Measurements from ENCODE around the gene KCNJ14.
"Not testable (repeated sequence)": the region's sequence is repeated elsewhere in the genome, so short reads cannot be mapped to it uniquely, and the experiment has no call there.

The KCNJ14 gene

DNA sequence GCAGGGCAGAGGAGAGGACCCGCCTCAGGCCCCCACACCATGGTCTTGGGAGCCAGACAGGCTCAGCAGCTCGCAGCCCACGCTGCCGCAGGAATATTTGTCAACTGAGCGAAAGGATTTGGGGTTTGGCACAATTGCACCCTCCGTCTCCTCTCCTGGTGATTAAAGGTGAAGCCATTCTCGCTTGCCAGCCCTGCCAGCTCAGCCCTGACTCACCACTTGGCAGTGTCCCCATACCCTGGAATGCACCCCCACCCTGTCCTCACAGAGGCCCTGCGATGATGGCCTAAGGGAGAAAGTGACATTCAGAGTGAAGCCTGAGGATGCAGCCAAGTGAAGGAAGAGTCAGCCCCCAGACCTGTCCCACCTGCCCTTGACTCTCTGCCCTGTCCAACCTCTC lies 32.6 kb downstream of the KCNJ14 start:
- no peak for DNase-seq
- H3K36me3 ChIP-seq (replicated peaks) = no peaks in the 10 kb centered on the region
- no peak overlapping the region for H3K27ac ChIP-seq
- H3K4me3 ChIP-seq (ENCODE audit: low read depth, low read length) = no peak overlapping the region
- TF ChIP-seq, protein P1, sequence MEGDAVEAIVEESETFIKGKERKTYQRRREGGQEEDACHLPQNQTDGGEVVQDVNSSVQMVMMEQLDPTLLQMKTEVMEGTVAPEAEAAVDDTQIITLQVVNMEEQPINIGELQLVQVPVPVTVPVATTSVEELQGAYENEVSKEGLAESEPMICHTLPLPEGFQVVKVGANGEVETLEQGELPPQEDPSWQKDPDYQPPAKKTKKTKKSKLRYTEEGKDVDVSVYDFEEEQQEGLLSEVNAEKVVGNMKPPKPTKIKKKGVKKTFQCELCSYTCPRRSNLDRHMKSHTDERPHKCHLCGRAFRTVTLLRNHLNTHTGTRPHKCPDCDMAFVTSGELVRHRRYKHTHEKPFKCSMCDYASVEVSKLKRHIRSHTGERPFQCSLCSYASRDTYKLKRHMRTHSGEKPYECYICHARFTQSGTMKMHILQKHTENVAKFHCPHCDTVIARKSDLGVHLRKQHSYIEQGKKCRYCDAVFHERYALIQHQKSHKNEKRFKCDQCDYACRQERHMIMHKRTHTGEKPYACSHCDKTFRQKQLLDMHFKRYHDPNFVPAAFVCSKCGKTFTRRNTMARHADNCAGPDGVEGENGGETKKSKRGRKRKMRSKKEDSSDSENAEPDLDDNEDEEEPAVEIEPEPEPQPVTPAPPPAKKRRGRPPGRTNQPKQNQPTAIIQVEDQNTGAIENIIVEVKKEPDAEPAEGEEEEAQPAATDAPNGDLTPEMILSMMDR (IDR thresholded peaks at IDR 0.05; ENCODE audit: low read depth, low read length, missing control alignments) = no peak
- H3K27me3 ChIP-seq (replicated peaks) = no peaks in the 10 kb centered on the region
- in situ Hi-C loops (cut with HindIII; ENCODE audit: low pct_ligation_motif_present, low sequenced_read_pairs) = no loop called here

DNA sequence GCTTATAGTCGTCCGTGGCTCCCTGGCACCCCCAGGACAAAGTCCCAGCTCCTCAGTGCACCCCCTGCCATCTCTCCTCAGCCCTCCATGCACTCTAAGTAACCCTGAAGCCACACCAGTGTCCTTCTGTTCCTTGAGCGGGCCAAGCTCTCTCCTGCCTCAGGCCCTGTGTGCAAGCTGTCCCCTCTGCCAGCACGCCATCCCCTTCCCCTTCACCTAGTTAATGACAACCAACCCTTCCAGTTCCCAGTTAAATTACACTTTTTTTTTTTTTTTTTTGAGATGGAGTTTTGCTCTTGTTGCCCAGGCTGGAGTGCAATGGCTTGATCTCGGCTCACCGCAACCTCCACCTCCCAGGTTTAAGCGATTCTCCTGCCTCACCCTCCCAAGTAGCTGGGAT lies 33.1 kb downstream of the KCNJ14 start:
- in situ Hi-C loops (cut with HindIII; ENCODE audit: low pct_ligation_motif_present, low sequenced_read_pairs); H3K27ac ChIP-seq: not testable (repeated sequence)

DNA sequence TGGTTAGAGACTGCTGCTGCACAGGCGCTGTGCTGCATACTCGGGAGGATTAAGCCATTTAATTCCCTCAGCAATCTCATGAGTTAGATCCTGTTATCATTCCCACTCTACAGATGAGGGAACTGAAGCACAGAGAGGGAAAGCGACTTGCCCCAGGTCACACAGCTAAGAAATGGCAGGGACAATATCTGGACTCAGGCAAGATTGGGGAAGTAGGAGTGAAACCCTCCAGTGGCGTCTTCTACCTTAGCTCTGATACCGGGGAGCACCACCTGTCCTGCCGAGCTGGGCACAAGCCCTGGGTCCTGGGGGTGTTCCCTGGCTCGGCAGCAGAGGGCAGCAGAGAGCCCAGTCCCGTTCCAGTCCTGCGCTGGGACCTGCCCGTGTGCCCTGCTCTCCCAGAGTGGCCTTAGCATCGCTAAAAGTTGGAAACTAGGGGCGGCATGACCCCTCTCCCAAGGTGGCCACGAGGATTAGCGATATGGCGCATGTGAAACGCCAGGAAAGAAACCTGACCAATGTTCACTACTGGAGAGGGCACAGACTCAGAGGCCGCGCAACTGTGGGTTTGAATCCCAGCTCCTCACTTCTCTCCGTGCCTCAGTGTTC lies 34.3 kb downstream of the KCNJ14 start:
- TF ChIP-seq, protein P1 (IDR thresholded peaks at IDR 0.05; ENCODE audit: low read depth, low read length, missing control alignments) = peak; percentile 98
- no peak overlapping the region for H3K4me3 ChIP-seq (ENCODE audit: low read depth, low read length)
- no peak overlapping the region for H3K27ac ChIP-seq
- no peaks in the 10 kb centered on the region for H3K36me3 ChIP-seq (replicated peaks)
- peak; percentile 35 for DNase-seq
- no peaks in the 10 kb centered on the region for H3K27me3 ChIP-seq (replicated peaks)
- in situ Hi-C loops (cut with HindIII; ENCODE audit: low pct_ligation_motif_present, low sequenced_read_pairs) = no loop called here

More for the DNA sequence above, 33.1 kb downstream of the KCNJ14 start:
- H3K36me3 ChIP-seq (replicated peaks); H3K27me3 ChIP-seq (replicated peaks); DNase-seq; H3K4me3 ChIP-seq (ENCODE audit: low read depth, low read length): not testable (repeated sequence)

DNA sequence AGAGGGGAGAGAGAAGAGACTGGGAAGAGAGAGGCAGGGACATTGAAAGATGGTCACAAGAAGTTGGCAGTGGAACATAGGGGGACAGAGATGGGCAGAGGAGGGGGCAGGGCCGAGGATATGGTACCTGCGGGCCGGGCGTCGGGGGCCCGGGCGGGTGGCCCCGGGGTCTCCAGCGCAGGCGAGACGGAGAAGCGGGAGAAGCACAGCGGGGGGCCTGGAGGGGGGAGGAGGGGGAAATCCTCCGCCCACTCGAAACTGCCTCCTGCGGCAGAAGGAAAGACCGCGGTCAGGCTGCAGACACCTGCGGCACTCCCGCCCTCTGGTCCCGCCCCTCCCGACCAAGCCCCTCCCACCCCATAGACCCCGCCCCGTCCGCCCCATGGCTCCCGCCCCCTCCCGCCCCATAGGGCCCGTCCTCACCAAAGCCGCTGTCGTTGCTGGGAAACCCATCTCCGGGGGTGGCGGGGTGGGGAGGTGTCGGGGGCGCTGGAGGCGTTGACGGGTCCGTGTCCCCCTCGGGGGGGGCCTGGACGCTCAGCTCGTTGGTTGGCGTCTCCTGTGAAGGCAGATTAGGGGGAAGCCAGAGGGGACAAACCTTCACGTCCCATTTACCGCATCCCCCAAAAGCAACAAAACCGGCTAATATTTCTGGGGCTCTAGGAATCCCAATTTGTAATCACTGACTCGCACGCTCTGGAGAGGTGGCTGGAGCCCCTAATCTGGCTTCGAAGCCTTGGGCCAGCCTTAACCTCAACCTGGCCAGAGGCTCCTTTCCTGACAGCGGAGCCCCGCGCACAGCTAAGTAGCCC lies 35.8 kb downstream of the KCNJ14 start:
- no peak for DNase-seq
- Histone ChIP-seq H3K27me3 (replicated peaks) (no peaks in the 10 kb centered on the region), H3K36me3 (replicated peaks) (no peaks in the 10 kb centered on the region), H3K27ac (no peak overlapping the region), H3K4me3 (ENCODE audit: low read depth, low read length) (no peak overlapping the region)
- in situ Hi-C loops (cut with HindIII; ENCODE audit: low pct_ligation_motif_present, low sequenced_read_pairs) = no loop called here
- TF ChIP-seq, protein P1 (IDR thresholded peaks at IDR 0.05; ENCODE audit: low read depth, low read length, missing control alignments) = no peak

DNA sequence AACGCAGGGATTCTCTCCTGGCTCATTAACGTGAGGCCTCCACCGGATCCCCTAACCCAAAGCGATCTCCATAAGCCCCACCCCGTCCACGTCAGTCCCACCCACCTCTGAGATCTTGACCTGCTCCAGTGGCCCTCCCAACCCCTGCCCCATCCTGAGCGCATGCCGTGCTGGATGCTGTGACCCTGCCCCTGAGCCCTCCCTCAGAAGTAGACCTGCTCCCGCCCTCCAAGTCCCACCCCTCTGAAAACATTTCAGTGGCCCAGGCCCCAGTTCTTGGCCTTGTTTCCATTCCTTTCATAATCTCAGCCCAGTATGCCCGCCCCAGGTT lies 36.4 kb downstream of the KCNJ14 start:
- Histone ChIP-seq H3K27me3 (replicated peaks) (peaks cover under 1% of the 10 kb centered on the region), H3K36me3 (replicated peaks) (no peaks in the 10 kb centered on the region), H3K4me3 (ENCODE audit: low read depth, low read length) (no peak overlapping the region), H3K27ac (no peak overlapping the region)
- TF ChIP-seq, protein P1 (IDR thresholded peaks at IDR 0.05; ENCODE audit: low read depth, low read length, missing control alignments) = no peak
- in situ Hi-C loops (cut with HindIII; ENCODE audit: low pct_ligation_motif_present, low sequenced_read_pairs) = no loop called here
- DNase-seq = no peak

DNA sequence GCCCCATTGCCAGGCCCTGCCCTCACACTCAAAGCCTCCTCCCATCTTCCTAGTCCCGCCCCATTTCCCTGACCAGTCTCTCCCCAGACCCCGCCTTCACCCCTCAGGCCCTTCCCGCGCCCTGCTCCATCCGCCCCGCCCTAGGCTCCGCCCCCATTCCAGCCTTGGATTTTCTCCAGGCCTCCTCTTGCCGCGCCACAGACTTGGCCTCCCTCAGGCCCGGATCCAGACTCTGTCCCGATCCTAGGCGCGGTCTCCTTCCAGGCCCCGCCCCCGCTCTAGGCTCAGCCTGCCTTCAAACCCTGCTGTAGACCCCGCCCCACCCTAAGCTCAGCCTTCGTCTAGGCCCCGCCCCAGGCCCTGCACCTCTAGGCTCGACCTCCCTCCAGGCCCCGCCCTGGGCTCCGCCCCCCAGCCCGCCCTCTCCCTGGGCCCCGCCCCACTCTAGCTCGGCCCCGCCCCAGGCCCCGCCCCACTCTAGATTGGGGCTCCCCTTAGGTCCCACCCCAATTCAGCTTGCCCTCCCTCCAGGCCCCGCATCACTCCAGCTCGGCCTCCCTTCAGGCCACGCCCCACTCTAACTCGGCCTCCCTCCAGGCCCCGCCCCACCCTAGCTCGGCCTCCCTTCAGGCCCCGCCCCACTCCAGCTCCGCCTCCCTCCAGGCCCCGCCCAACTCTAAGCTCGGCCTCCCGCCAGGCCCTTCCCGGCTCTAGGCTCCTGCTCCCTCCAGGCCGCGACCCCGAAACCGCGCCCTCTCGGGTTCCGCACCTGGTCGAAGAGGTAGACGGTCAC lies 37.7 kb downstream of the KCNJ14 start:
- Histone ChIP-seq H3K27me3 (replicated peaks) (peaks cover 12% of the 10 kb centered on the region), H3K4me3 (ENCODE audit: low read depth, low read length) (peak overlapping the region; percentile 60), H3K36me3 (replicated peaks) (no peaks in the 10 kb centered on the region), H3K27ac (no peak overlapping the region)
- in situ Hi-C loops (cut with HindIII; ENCODE audit: low pct_ligation_motif_present, low sequenced_read_pairs) = no loop called here
- DNase-seq = peak; percentile 96
- TF ChIP-seq, protein P1 (IDR thresholded peaks at IDR 0.05; ENCODE audit: low read depth, low read length, missing control alignments) = no peak
